SK-N-SH (cell line): ENCODE measurements around the gene PCIF1.

ENCODE experiments used
- CTCF ChIP-seq: fragments of 200-600 bp; sonication (generic); IDR thresholded peaks from 2 replicates; pipeline ENCODE4 v1.6.1; 2017; ENCODE audit warnings: antibody characterized with exemption, mild to moderate bottlenecking, moderate library complexity
- EZH2phosphoT487 ChIP-seq: fragments of 200-600 bp; sonication (generic); IDR thresholded peaks from 2 replicates; pipeline ENCODE4 v1.6.1; 2017; ENCODE audit warnings: low read depth, mixed run types, mild to moderate bottlenecking, antibody characterized with exemption, moderate library complexity, borderline replicate concordance

- TF ChIP-seq CTCF, result no peak
- TF ChIP-seq EZH2phosphoT487, result no peak
Measured at GRCh38 chr20:45904583-45905504, 29.6 kb upstream of the PCIF1 start.
